Breast epithelium (tissue), 4 donors: ENCODE measurements around the gene FYN. TPM values are rescaled to one million over a fixed set of nuclear protein-coding genes. Genes with fewer than 3 reads are reported as not detected.

ENCODE experiments used
- DNase-seq, 2 donors: peaks; one replicate each; pipeline ENCODE4 v3.0.0-alpha.2; 2019; ENCODE audit warnings: low spot score in 2 of 2
- H3K27ac ChIP-seq, 2 donors: fragments of 200-600 bp; sonication (generic) in 1 of 2; one replicate each; pipeline ENCODE4 v1.5.1; 2016 to 2019; ENCODE audit warnings: mild to moderate bottlenecking in 1 of 2
- H3K27me3 ChIP-seq, 2 donors: fragments of 200-600 bp; sonication (generic) in 1 of 2; one replicate each; pipeline versions ENCODE4 v1.5.1 to v1.6.0; 2017 to 2019; ENCODE audit warnings: control low read depth in 1 of 2, mild to moderate bottlenecking in 1 of 2
- H3K36me3 ChIP-seq: fragments of 200-600 bp; one replicate; pipeline ENCODE4 v1.5.1; 2019
- H3K4me1 ChIP-seq, 2 donors: fragments of 200-600 bp; sonication (generic); one replicate each; pipeline ENCODE4 v1.5.1; 2016 to 2019; ENCODE audit warnings: control low read depth in 1 of 2
- H3K4me3 ChIP-seq, 3 donors: fragments of 200-600 bp; sonication (generic); 1 replicate in 2 of 3; 2 replicates in 1 of 3; pipeline ENCODE4 v1.5.1; 2016 to 2019; ENCODE audit warnings: mild to moderate bottlenecking in 3 of 3, moderate library complexity in 2 of 3
- H3K9me3 ChIP-seq, 2 donors: fragments of 200-600 bp; sonication (generic) in 1 of 2; one replicate each; pipeline ENCODE4 v1.5.1; 2016 to 2019; ENCODE audit warnings: control low read depth in 1 of 2
- POLR2A ChIP-seq: fragments of 450-650 bp; IDR thresholded peaks from one replicate; pipeline ENCODE4 v1.6.1; 2016; ENCODE audit warnings: antibody characterized with exemption, mild to moderate bottlenecking, moderate library complexity
- POLR2AphosphoS5 ChIP-seq, 3 donors: sonication (generic); formaldehyde crosslinking; IDR thresholded peaks; one replicate each; pipeline ENCODE4 v1.6.1; 2017; ENCODE audit warnings: antibody characterized with exemption in 3 of 3
- intact Hi-C: fragments of 100-400 bp; cut with DNase I; formaldehyde crosslinking; loops from one replicate; pipeline ENCODE4 v1.15.1; 2023; ENCODE audit warnings: low total_unique reads
- total RNA-seq, 3 donors: library from RNA; depleted of rRNA; stranded (reverse); fragments of >200 nt; gene quantifications; one replicate each; pipeline ENCODE4 v1.1.0, GENCODE V29; 2016
- TF ChIP-seq, protein P1 (sequence below), 3 donors: fragments of 450-650 bp; IDR thresholded peaks; one replicate each; pipeline ENCODE4 v1.5.1; 2016 to 2017; ENCODE audit warnings: antibody characterized with exemption in 3 of 3, mild to moderate bottlenecking in 3 of 3, moderate library complexity in 3 of 3

Gene FYN
- total RNA-seq, 3 donors from 2014 or later: 44.8 to 209 (median 111) TPM

DNA sequence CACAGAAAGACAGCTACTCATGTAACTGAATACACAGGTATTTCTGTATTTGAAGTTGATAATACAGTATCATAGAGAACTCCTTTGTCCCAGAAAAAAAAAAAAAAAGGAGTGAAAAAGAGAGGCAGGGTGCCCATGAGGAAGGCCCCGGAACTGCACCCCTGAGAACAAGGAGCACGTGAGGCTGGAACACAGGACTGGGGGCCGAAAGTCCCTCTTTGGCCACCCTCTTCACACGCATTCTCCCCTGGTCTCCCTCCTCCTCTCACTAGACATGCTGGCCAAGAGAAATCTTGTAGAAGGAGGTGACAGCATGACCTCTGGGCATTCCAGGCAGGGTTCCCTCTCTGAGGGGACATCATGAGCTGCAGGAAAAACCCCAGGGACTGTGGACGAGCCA lies 204.8 kb downstream of the FYN start:
- H3K4me1 ChIP-seq: peaks cover 0 to 5% of the 10 kb centered on the region in 2 donors
- H3K27me3 ChIP-seq: no peaks in the 10 kb centered on the region
- H3K4me3 ChIP-seq: no peak overlapping the region
- H3K27ac ChIP-seq: peak overlapping the region in 1 of 2 donors; percentile 68
- H3K36me3 ChIP-seq: no peaks in the 10 kb centered on the region
- DNase-seq: no peak
- intact Hi-C loops: no loop called here
- TF ChIP-seq POLR2AphosphoS5 (IDR thresholded peaks at IDR 0.05) (no peak), POLR2A (no peak)
- TF ChIP-seq, protein P1, sequence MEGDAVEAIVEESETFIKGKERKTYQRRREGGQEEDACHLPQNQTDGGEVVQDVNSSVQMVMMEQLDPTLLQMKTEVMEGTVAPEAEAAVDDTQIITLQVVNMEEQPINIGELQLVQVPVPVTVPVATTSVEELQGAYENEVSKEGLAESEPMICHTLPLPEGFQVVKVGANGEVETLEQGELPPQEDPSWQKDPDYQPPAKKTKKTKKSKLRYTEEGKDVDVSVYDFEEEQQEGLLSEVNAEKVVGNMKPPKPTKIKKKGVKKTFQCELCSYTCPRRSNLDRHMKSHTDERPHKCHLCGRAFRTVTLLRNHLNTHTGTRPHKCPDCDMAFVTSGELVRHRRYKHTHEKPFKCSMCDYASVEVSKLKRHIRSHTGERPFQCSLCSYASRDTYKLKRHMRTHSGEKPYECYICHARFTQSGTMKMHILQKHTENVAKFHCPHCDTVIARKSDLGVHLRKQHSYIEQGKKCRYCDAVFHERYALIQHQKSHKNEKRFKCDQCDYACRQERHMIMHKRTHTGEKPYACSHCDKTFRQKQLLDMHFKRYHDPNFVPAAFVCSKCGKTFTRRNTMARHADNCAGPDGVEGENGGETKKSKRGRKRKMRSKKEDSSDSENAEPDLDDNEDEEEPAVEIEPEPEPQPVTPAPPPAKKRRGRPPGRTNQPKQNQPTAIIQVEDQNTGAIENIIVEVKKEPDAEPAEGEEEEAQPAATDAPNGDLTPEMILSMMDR (IDR thresholded peaks at IDR 0.05): peak in 1 of 3 donors; percentile 31
- no peaks in the 10 kb centered on the region for H3K9me3 ChIP-seq

DNA sequence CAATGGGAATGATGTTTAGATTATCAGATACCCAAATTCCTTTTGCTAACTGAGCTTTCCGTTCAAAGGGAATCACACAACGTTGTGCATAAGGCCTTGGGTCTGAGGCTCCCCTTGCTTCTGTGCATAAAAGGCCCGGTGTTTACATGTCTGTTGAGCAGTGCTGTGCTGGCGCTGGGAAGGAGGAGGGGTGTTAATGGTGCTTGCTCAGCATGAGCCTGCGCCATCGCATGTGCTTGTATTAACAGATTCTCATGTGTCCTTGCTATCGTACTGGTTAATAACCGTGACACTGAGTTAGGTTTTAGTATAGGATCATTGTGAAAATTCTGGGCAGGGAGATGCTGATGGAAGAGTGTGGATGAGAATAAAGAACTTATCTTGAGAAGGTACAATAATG lies 205.3 kb downstream of the FYN start:
- Histone ChIP-seq H3K36me3 (no peaks in the 10 kb centered on the region), H3K27me3 (no peaks in the 10 kb centered on the region), H3K9me3 (no peaks in the 10 kb centered on the region), H3K4me3 (no peak overlapping the region), H3K27ac (peak overlapping the region in 1 of 2 donors; percentile 12), H3K4me1 (peaks cover 0 to 5% of the 10 kb centered on the region in 2 donors)
- TF ChIP-seq POLR2A: no peak
- no peak for TF ChIP-seq POLR2AphosphoS5 (IDR thresholded peaks at IDR 0.05)
- TF ChIP-seq, protein P1 (IDR thresholded peaks at IDR 0.05): no peak
- intact Hi-C loops: no loop called here
- no peak for DNase-seq

DNA sequence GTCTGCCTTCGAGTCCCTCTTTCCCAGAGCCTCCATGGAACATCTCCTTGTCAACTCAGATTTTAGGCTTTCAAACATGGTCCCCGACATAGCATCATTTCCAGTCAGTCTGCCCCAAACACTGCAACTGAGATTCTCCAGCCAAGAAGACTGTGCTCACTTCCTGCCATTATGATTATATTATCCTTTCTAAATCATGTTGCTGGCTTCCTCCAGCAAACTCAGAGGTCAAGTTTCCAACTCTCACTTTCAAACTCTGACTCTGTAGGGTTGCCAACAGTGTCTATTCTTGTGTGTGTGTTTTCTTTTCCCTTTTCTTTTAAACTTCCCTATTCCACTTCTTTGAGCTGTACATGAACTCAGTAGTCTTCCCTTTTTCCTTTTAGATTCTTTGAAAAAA lies 206.4 kb downstream of the FYN start:
- peak overlapping the region in 1 of 2 donors; percentile 90 for H3K27ac ChIP-seq
- DNase-seq: no peak
- intact Hi-C loops: no loop called here
- no peaks in the 10 kb centered on the region for H3K36me3 ChIP-seq
- H3K27me3 ChIP-seq: no peaks in the 10 kb centered on the region
- peaks cover 0 to 5% of the 10 kb centered on the region in 2 donors for H3K4me1 ChIP-seq
- H3K9me3 ChIP-seq: no peaks in the 10 kb centered on the region
- H3K4me3 ChIP-seq: no peak overlapping the region
- TF ChIP-seq, protein P1 (IDR thresholded peaks at IDR 0.05): no peak
- TF ChIP-seq POLR2AphosphoS5 (IDR thresholded peaks at IDR 0.05) (peak in 1 of 3 donors; percentile 41), POLR2A (no peak)

DNA sequence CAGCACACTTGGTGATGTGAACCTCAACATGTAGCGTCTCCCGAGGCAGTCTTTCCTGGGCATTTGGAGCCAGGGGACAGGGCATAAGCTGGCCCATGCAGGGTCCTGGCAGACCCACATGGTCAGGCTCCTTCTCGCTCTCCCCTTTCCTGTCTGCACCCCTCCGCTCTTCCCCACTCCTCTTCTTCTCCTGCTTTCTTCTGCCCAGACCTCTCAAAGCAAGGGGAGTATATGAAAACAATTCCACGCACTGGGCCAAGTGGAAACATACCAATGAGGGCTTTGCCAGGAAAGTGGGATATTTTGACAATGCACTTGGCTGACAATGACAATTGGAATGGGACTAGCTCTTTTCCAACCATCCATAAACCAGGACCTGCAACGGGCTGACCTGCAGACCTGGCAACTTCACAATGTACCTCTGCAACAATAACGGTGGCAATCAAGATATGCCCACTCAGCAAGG lies 208.7 kb downstream of the FYN start:
- Histone ChIP-seq H3K4me1 (peaks cover 0 to 5% of the 10 kb centered on the region in 2 donors), H3K36me3 (no peaks in the 10 kb centered on the region), H3K27me3 (no peaks in the 10 kb centered on the region), H3K4me3 (peak overlapping the region in 1 of 3 donors; percentile 45), H3K9me3 (no peaks in the 10 kb centered on the region), H3K27ac (peak overlapping the region; percentile 56 to 89)
- TF ChIP-seq, protein P1 (IDR thresholded peaks at IDR 0.05): no peak
- TF ChIP-seq POLR2A (no peak), POLR2AphosphoS5 (IDR thresholded peaks at IDR 0.05) (no peak)
- DNase-seq: no peak
- intact Hi-C loops: no loop called here

DNA sequence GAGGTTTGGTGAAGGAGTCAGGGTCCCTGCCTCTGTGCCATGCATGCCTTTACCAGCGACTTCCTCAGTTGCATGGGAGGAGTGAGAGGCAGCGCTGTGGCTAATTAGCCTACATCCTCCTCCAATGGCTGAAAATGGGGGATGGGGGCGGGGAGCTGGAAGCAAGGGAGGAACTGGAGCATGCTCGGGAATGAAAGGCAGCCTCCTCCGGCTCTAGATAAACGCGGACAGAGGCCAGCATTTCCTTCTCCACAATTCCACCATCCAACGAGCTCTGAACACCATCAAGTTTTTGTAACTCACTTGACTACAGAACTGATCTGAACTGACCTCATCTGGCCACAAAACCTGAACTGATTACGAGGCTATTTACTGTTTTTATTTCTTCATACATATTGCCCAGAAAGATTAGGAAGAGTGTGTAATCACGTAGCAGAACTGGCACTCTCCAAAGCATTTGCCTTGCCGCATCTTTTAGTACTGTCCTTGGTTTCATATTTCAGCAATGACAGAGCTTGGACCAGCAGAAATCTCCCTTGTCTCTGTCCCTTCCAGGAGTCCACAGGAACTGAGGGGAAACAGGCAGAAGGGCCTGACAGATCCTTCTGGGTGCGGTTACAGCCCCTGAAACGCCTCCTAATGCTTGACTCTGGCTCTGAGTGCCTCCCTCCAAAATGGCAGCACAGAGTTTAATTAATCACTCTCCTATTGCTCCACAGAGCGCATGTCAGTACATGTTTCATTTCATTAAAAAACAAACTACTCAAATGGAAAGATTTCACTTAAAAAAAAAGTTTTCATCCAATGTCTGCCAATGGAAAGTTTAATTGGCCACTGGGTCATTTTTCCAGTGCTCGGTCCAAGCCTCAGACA lies 209.3 kb downstream of the FYN start:
- TF ChIP-seq, protein P1 (IDR thresholded peaks at IDR 0.05): no peak
- TF ChIP-seq POLR2AphosphoS5 (IDR thresholded peaks at IDR 0.05) (peak in 2 of 3 donors; percentile 6 to 34), POLR2A (no peak)
- no peaks in the 10 kb centered on the region for H3K27me3 ChIP-seq
- no peaks in the 10 kb centered on the region for H3K9me3 ChIP-seq
- H3K4me3 ChIP-seq: peak overlapping the region in 1 of 3 donors; percentile 45
- peak overlapping the region; percentile 56 to 89 for H3K27ac ChIP-seq
- intact Hi-C loops: no loop called here
- H3K36me3 ChIP-seq: no peaks in the 10 kb centered on the region
- peaks cover 0 to 5% of the 10 kb centered on the region in 2 donors for H3K4me1 ChIP-seq
- DNase-seq: no peak
